K562 (cell line): ENCODE data around the gene S100A1. TPM values are rescaled to one million over a fixed set of nuclear protein-coding genes. Genes with fewer than 3 reads are reported as not detected.

Experiments used
- ATAC-seq: fragments of 200-7000 bp; cut with Tn5 transposase; 3 replicates; pipeline ENCODE4 v1.9.1; 2020; ENCODE audit warnings: moderate library complexity
- BruUV-seq: library from RNA; stranded (reverse); fragments of 400-500 nt; replicated peaks from 2 replicates; lab custom pipeline; 2021; lab: Mats Ljungman, UMichigan
- CTCF ChIA-PET: fragments of 300-600 bp; formaldehyde crosslinking; extraction: SDS; loops from one replicate; lab custom pipeline; 2021; ENCODE audit warnings: low intra/inter-chr PET ratio; lab: Yijun Ruan, JAX
- POLR2A ChIA-PET: fragments of 300-600, 350-650 bp; sonication (Branson Sonifier 250); formaldehyde crosslinking; extraction: SDS; loops from one replicate; lab custom pipeline; 2021; ENCODE audit warnings: antibody characterized with exemption, inconsistent platforms; lab: Yijun Ruan, JAX
- DNase-seq, 4 experiments: peaks; one replicate each; pipeline versions ENCODE4 v3.0.0 to v3.0.0-alpha.2; 2011 to 2018; ENCODE audit warnings: low spot score in 3 of 4, mixed read lengths in 3 of 4; ENCODE audit errors: extremely low read depth in 1 of 4
- FAIRE-seq: peaks from 2 replicates; lab custom pipeline; 2011; peaks lifted over from hg19 to GRCh38; lab: Jason Lieb, UNC
- H2AFZ ChIP-seq: 2 replicates; pipeline ENCODE4 v1.6.0; 2011; ENCODE audit warnings: low read depth, low read length, control low read depth, inconsistent platforms
- H3K27ac ChIP-seq: fragments of 200-600 bp; 3 replicates; pipeline ENCODE4 v1.8.0; 2011; ENCODE audit warnings: low read depth, mild to moderate bottlenecking, control low read depth, inconsistent platforms, low read length, moderate library complexity, mixed read lengths; ENCODE audit errors: extremely low read depth
- H3K27me3 ChIP-seq, 2 experiments: fragments of 300-600 bp in 1 of 2; 2 replicates in 1 of 2; 3 replicates in 1 of 2; pipeline versions ENCODE4 v1.6.0 to v1.8.0; 2011; ENCODE audit warnings: inconsistent platforms in 2 of 2, low read length in 2 of 2, mild to moderate bottlenecking in 1 of 2, mixed read lengths in 1 of 2, moderate library complexity in 1 of 2; ENCODE audit not compliant: control insufficient read depth in 2 of 2, insufficient read depth in 2 of 2
- H3K36me3 ChIP-seq: fragments of 300-600 bp; 3 replicates; pipeline ENCODE4 v1.8.0; 2011; ENCODE audit warnings: mild to moderate bottlenecking, low read length, inconsistent platforms; ENCODE audit not compliant: control insufficient read depth, insufficient read depth
- H3K4me1 ChIP-seq, 2 experiments: fragments of 200-600 bp in 1 of 2; replicated peaks in 1 of 2; 2 replicates in 1 of 2; 3 replicates in 1 of 2; pipeline versions ENCODE4 v1.5.1 to v1.8.0; 2011; ENCODE audit warnings: inconsistent platforms in 2 of 2, low read length in 2 of 2, mild to moderate bottlenecking in 1 of 2, mixed read lengths in 1 of 2, moderate library complexity in 1 of 2; ENCODE audit not compliant: control insufficient read depth in 2 of 2, insufficient read depth in 2 of 2
- H3K4me2 ChIP-seq: 2 replicates; pipeline ENCODE4 v1.6.1; 2011; ENCODE audit warnings: low read length, control low read depth, inconsistent platforms, mixed read lengths; ENCODE audit not compliant: insufficient read depth
- H3K4me3 ChIP-seq: fragments of 200-600 bp; sonication (generic), shearing (Covaris generic); 2 replicates; pipeline ENCODE4 v1.5.1; 2016; ENCODE audit warnings: control low read depth, inconsistent platforms
- H3K79me2 ChIP-seq: fragments of 200-600 bp; 3 replicates; pipeline ENCODE4 v1.8.0; 2011; ENCODE audit warnings: low read length, inconsistent platforms; ENCODE audit not compliant: control insufficient read depth, insufficient read depth
- H3K9ac ChIP-seq, 2 experiments: 2 replicates each; pipeline versions ENCODE4 v1.6.0 to v1.6.1; 2011; ENCODE audit warnings: low read depth in 2 of 2, low read length in 2 of 2, control low read depth in 1 of 2, inconsistent platforms in 1 of 2, mild to moderate bottlenecking in 1 of 2, mixed read lengths in 1 of 2; ENCODE audit not compliant: insufficient read depth in 1 of 2
- H3K9me1 ChIP-seq: one replicate; pipeline ENCODE4 v1.6.0; 2011; ENCODE audit warnings: inconsistent platforms, mild to moderate bottlenecking, low read length, moderate library complexity; ENCODE audit not compliant: control insufficient read depth, insufficient read depth
- H3K9me3 ChIP-seq: replicated peaks from 2 replicates; pipeline ENCODE4 v1.5.1; 2011; ENCODE audit warnings: low read depth, low read length, inconsistent platforms; ENCODE audit not compliant: control insufficient read depth, insufficient read depth
- H4K20me1 ChIP-seq: replicated peaks from 2 replicates; pipeline ENCODE4 v1.6.1; 2011; ENCODE audit warnings: low read length, inconsistent platforms, mixed read lengths; ENCODE audit not compliant: control insufficient read depth, insufficient read depth
- CEBPG ChIP-seq, 3 experiments: fragments of 200-800 bp in 1 of 3; sonication (Bioruptor generic) in 1 of 3; sonication (generic) in 1 of 3; formaldehyde crosslinking in 1 of 3; IDR thresholded peaks in 2 of 3; conservative IDR thresholded peaks in 1 of 3; 2 replicates each; pipeline versions ENCODE4 v1.6.1 to v1.8.0; 2016 to 2022; ENCODE audit warnings: missing compliant biosample characterization in 2 of 3, missing genetic modification characterization in 2 of 3, mild to moderate bottlenecking in 1 of 3, missing genetic modification reagents in 1 of 3
- DACH1 ChIP-seq: fragments of 450-650 bp; IDR thresholded peaks from 2 replicates; pipeline ENCODE4 v1.6.1; 2018; ENCODE audit not compliant: partially characterized antibody
- POLR2AphosphoS2 ChIP-seq: IDR thresholded peaks from 2 replicates; pipeline ENCODE4 v1.6.1; 2012; ENCODE audit warnings: low read length, improper control_type of control experiment
- THRB ChIP-seq: fragments of 450-650 bp; formaldehyde crosslinking; conservative IDR thresholded peaks from 2 replicates; pipeline ENCODE4 v1.4.0; 2022; ENCODE audit warnings: mild to moderate bottlenecking, missing genetic modification characterization
- XRCC3 ChIP-seq: fragments of 450-650 bp; IDR thresholded peaks from 2 replicates; pipeline ENCODE4 v1.6.1; 2017; ENCODE audit warnings: mild to moderate bottlenecking, moderate library complexity
- ZBED1 ChIP-seq: IDR thresholded peaks from 2 replicates; pipeline ENCODE4 v1.6.1; 2014
- ZHX1 ChIP-seq: fragments of 150-350 bp; conservative IDR thresholded peaks from 2 replicates; pipeline ENCODE4 v1.6.1; 2014; ENCODE audit warnings: low read length
- ZKSCAN3 ChIP-seq: fragments of 250-450 bp; sonication (Bioruptor Pico); IDR thresholded peaks from 2 replicates; pipeline ENCODE4 v1.4.0; 2020
- ZNF740 ChIP-seq, 3 experiments: fragments of 200-800 bp in 1 of 3; sonication (Bioruptor generic) in 1 of 3; sonication (generic) in 1 of 3; formaldehyde crosslinking in 1 of 3; IDR thresholded peaks; 2 replicates each; pipeline versions ENCODE4 v1.6.1 to v1.8.0; 2016 to 2022; ENCODE audit warnings: mild to moderate bottlenecking in 2 of 3, missing compliant biosample characterization in 2 of 3, missing genetic modification characterization in 2 of 3, missing genetic modification reagents in 1 of 3
- WGBS: fragments of 100-300 bp; shearing (Covaris generic); methylation state at CpG from one replicate; pipeline ENCODE4 v1.1.6; 2016; ENCODE audit warnings: low coverage, mixed read lengths; ENCODE audit not compliant: insufficient coverage; ENCODE audit errors: missing lambda C conversion rate; 5-methylcytosine and 5-hydroxymethylcytosine counted together
- in situ Hi-C: fragments of 300-500 bp; cut with MboI; formaldehyde crosslinking; loops from 4 replicates; pipeline ENCODE4 v1.15.0; 2018; ENCODE audit warnings: inconsistent platforms, mixed read lengths
- intact Hi-C: fragments of 100-400 bp; cut with micrococcal nuclease; formaldehyde crosslinking; loops from 2 replicates; pipeline ENCODE4 v1.14.2; 2022
- polyA plus RNA-seq, 8 experiments: library from polyadenylated mRNA; depleted of rRNA in 4 of 8; stranded (reverse) in 5 of 8; unstranded in 3 of 8; fragments of >200 nt; fragmentation: Nextera tagmentation in 2 of 8; fragmentation: Illumina TruSeq in 1 of 8; extraction: Ambion mirVana in 2 of 8; extraction: Trizol in 1 of 8; gene quantifications; 2 replicates each; pipeline versions ENCODE4 v1.2.1 to v1.2.3, GENCODE V29; 2011 to 2014; ENCODE audit warnings: inconsistent platforms in 1 of 8, missing spikeins in 1 of 8
- total RNA-seq, 7 experiments: library from RNA; depleted of rRNA in 6 of 7; stranded (reverse); fragments of >200 nt in 6 of 7; fragmentation: Illumina TruSeq in 2 of 7; extraction: Trizol in 2 of 7; gene quantifications; 2 replicates each; pipeline versions ENCODE4 v1.2.1 to v1.2.3, GENCODE V29; 2011 to 2021; ENCODE audit warnings: low replicate concordance in 1 of 7

The S100A1 gene
- total and polyA plus RNA-seq, 9 of the 15 experiments (the other 6 are each of a cell fraction or from before 2014, with no cell fraction given) = 0.44 to 30.1 (median 12.7) TPM

- CTCF ChIA-PET = no interaction called here
- no TSS peak for BruUV-seq
Measured at GRCh38 chr1:153659656-153660055, 31.4 kb downstream of the S100A1 start.

GRCh38 chr1:153661111-153661708 lies 33.0 kb downstream of the S100A1 start:
- Histone ChIP-seq H3K9me3 (no peaks in the 10 kb centered on the region), H3K27ac (peak overlapping the region; percentile 10; the same call in 1 of the 3 replicates), H3K4me3 (no peak overlapping the region), H3K27me3 (no peaks in the 10 kb centered on the region), H3K9me1 (no peaks in the 10 kb centered on the region), H3K9ac (no peak overlapping the region), H3K36me3 (peaks cover 58% of the 10 kb centered on the region), H4K20me1 (no peaks in the 10 kb centered on the region), H3K4me1 (peaks cover 3 to 16% of the 10 kb centered on the region in 2 experiments; a peak in 4 of 5 replicates), H2AFZ (no peak overlapping the region), H3K4me2 (no peak overlapping the region), H3K79me2 (peaks cover 13% of the 10 kb centered on the region)
- FAIRE-seq = no peak
- in situ Hi-C loops = no loop called here
- CTCF ChIA-PET = no interaction called here
- BruUV-seq = TSS peak; percentile 33
- 73% methylated on average over 9 of the region's 9 CpGs for WGBS
- ATAC-seq = peak; percentile 13
- POLR2A ChIA-PET = interaction anchor here (0.8 to 6.1 kb wide), 5 partner anchors 9 to 140 kb away, joined by 3 to 51 read pairs (median 10); partner anchors contain the start of genes CHTOP, ILF2 and S100A13
- peak in 1 of 4 experiments; percentile 18 for DNase-seq
- intact Hi-C loops = no loop called here
- TF ChIP-seq THRB (CRISPR knock-in tag) (peak; percentile 61; the same call in 1 of the 2 replicates), ZBED1 (peak; percentile 16; the same call in 1 of the 2 replicates), POLR2AphosphoS2 (peak; percentile 93), ZHX1 (no peak), ZNF740 (CRISPR knock-in tag; IDR thresholded peaks at IDR 0.05) (no peak), ZNF740 (tag; IDR thresholded peaks at IDR 0.05) (no peak), DACH1 (no peak), XRCC3 (no peak)

More at GRCh38 chr1:153659656-153660055, 31.4 kb downstream of the S100A1 start:
- H3K79me2 ChIP-seq = peaks cover 13% of the 10 kb centered on the region
- no peaks in the 10 kb centered on the region for H3K27me3 ChIP-seq
- 49% methylated on average over 9 of the region's 9 CpGs for WGBS
- H3K9ac ChIP-seq = peak overlapping the region in 1 of 2 experiments; percentile 73; a peak in 1 of 4 replicates
- DNase-seq (no peak), ATAC-seq (no peak), FAIRE-seq (no peak)
- peaks cover 42% of the 10 kb centered on the region for H3K36me3 ChIP-seq
- in situ Hi-C loops = no loop called here
- POLR2A ChIA-PET = interaction anchor here (0.7 to 6.1 kb wide), 10 partner anchors 9 to 303 kb away, joined by 3 to 51 read pairs (median 5); partner anchors contain the start of genes CHTOP, ILF2, S100A13 and SLC39A1
- intact Hi-C loops = no loop called here
- H2AFZ ChIP-seq = no peak overlapping the region
- H3K9me1 ChIP-seq = no peaks in the 10 kb centered on the region
- H3K4me2 ChIP-seq = peak overlapping the region; percentile 93
- TF ChIP-seq ZKSCAN3 (CRISPR knock-in tag) (no peak), CEBPG (CRISPR knock-in tag; IDR thresholded peaks at IDR 0.05) (0 out of 2 replicates have a peak, but pooled peaks have one; percentile 2), CEBPG (tag; conservative IDR thresholded peaks at IDR 0.05 in 1 of 2, IDR thresholded peaks at IDR 0.05 in 1 of 2) (no peak)
- peaks cover 3 to 16% of the 10 kb centered on the region in 2 experiments; a peak in 4 of 5 replicates for H3K4me1 ChIP-seq
- H4K20me1 ChIP-seq = no peaks in the 10 kb centered on the region
- peak overlapping the region; percentile 98; the same call in 1 of the 2 replicates for H3K4me3 ChIP-seq
- no peaks in the 10 kb centered on the region for H3K9me3 ChIP-seq
- H3K27ac ChIP-seq = no peak overlapping the region
